HG02763 (cell line): ENCODE results near the gene SRP72.
"Not testable (repeated sequence)": the region's sequence is repeated elsewhere in the genome, so short reads cannot be mapped to it uniquely, and the experiment has no call there.

Source experiments
- ATAC-seq: cut with Tn5 transposase; IDR thresholded peaks from one replicate; pipeline ENCODE4 v1.9.1; 2021; ENCODE audit warnings: mild to moderate bottlenecking, moderate library complexity; ENCODE audit not compliant: unreplicated experiment

Gene SRP72

GRCh38 chr4:56467284-56468096 is at the start of gene SRP72:
SRP72 (plus strand) TSS chr4:56467617; CDS start chr4:56467636, 19 bp downstream.
- peak; percentile 92 for ATAC-seq

- no peak for ATAC-seq
These were observed 43.2 kb upstream of the SRP72 start for GRCh38 chr4:56424176-56424575.

GRCh38 chr4:56424697-56425514 is 42.5 kb upstream of the SRP72 start:
- ATAC-seq = no peak

GRCh38 chr4:56425518-56425917 is 41.9 kb upstream of the SRP72 start:
- ATAC-seq = no peak

GRCh38 chr4:56426273-56426672 is 41.1 kb upstream of the SRP72 start:
- ATAC-seq = peak; percentile 83

- ATAC-seq = no peak
These were observed 40.2 kb upstream of the SRP72 start for GRCh38 chr4:56427179-56427578.

GRCh38 chr4:56430203-56430602 is 37.2 kb upstream of the SRP72 start:
- ATAC-seq = no peak

- ATAC-seq = no peak
These were observed 34.1 kb upstream of the SRP72 start for GRCh38 chr4:56433280-56433679.

GRCh38 chr4:56434599-56435139 is 32.7 kb upstream of the SRP72 start:
- ATAC-seq = peak; percentile 6

- ATAC-seq = peak; percentile 76
These were observed 32.1 kb upstream of the SRP72 start, which contains the start of gene PPAT for GRCh38 chr4:56435140-56435926. PPAT (minus strand) TSS chr4:56435615; CDS start chr4:56435477, 138 bp downstream.

- ATAC-seq = no peak
These were observed 28.7 kb upstream of the SRP72 start for GRCh38 chr4:56438766-56439165.

- no peak for ATAC-seq
These were observed 26.4 kb upstream of the SRP72 start for GRCh38 chr4:56440983-56441382.

- no peak for ATAC-seq
These were observed 22.7 kb upstream of the SRP72 start for GRCh38 chr4:56444719-56445118.

- ATAC-seq = no peak
These were observed 21.7 kb upstream of the SRP72 start for GRCh38 chr4:56445699-56446098.

GRCh38 chr4:56448301-56448700 is 19.1 kb upstream of the SRP72 start:
- no peak for ATAC-seq

GRCh38 chr4:56449475-56449874 is 17.9 kb upstream of the SRP72 start:
- ATAC-seq = not testable (repeated sequence)

- ATAC-seq = no peak
These were observed 17.1 kb upstream of the SRP72 start for GRCh38 chr4:56450342-56450741.

GRCh38 chr4:56460085-56460484 is 7.3 kb upstream of the SRP72 start:
- no peak for ATAC-seq

GRCh38 chr4:56462157-56462556 is 5.3 kb upstream of the SRP72 start:
- ATAC-seq = no peak

GRCh38 chr4:56463711-56464110 is 3.7 kb upstream of the SRP72 start:
- ATAC-seq = no peak

GRCh38 chr4:56464581-56464980 is 2.8 kb upstream of the SRP72 start:
- ATAC-seq = no peak
